SK-N-SH (cell line): Measurements from ENCODE around the gene DBP. TPM values are rescaled to one million over a fixed set of nuclear protein-coding genes. Genes with fewer than 3 reads are reported as not detected.
"Not testable (repeated sequence)": the region's sequence is repeated elsewhere in the genome, so short reads cannot be mapped to it uniquely, and the experiment has no call there.

Experiments used
- CTCF ChIA-PET: fragments of 300-600, 350-600 bp; formaldehyde crosslinking; extraction: SDS; loops from one replicate; lab custom pipeline; 2021; lab: Yijun Ruan, JAX
- POLR2A ChIA-PET: fragments of 350-600 bp; sonication (Branson Sonifier 250); formaldehyde crosslinking; extraction: SDS; loops from one replicate; lab custom pipeline; 2020; ENCODE audit warnings: antibody characterized with exemption, inconsistent platforms; lab: Yijun Ruan, JAX
- DNase-seq: peaks from one replicate; pipeline ENCODE4 v3.0.0; 2012
- H2AFZ ChIP-seq: fragments of 200-600 bp; sonication (generic); 2 replicates; pipeline ENCODE4 v1.8.1; 2016; ENCODE audit warnings: antibody characterized with exemption, mild to moderate bottlenecking, low read depth
- H3F3A ChIP-seq: fragments of 200-600 bp; sonication (generic); replicated peaks from 2 replicates; pipeline ENCODE3; 2016; ENCODE audit warnings: antibody characterized with exemption, mild to moderate bottlenecking; ENCODE audit not compliant: insufficient read depth
- H3K27ac ChIP-seq, 2 experiments: fragments of 200-500 bp in 1 of 2; fragments of 200-600 bp in 1 of 2; sonication (Bioruptor generic) in 1 of 2; sonication (generic), shearing (Covaris generic) in 1 of 2; 2 replicates each; pipeline versions ENCODE4 v1.5.1 to v1.6.1; 2014 to 2016; ENCODE audit warnings: low read depth in 2 of 2, inconsistent platforms in 1 of 2, low read length in 1 of 2, mild to moderate bottlenecking in 1 of 2, mixed read lengths in 1 of 2
- H3K27me3 ChIP-seq: fragments of 200-600 bp; sonication (generic), shearing (Covaris generic); 2 replicates; pipeline ENCODE4 v1.6.1; 2016; ENCODE audit warnings: mixed run types; ENCODE audit not compliant: insufficient read depth
- H3K36me3 ChIP-seq, 2 experiments: fragments of 200-500 bp in 1 of 2; fragments of 200-600 bp in 1 of 2; sonication (Bioruptor generic) in 1 of 2; sonication (generic) in 1 of 2; replicated peaks in 1 of 2; 2 replicates each; pipeline versions ENCODE3 to v1.5.1; 2014 to 2016; ENCODE audit warnings: low read length in 1 of 2, mild to moderate bottlenecking in 1 of 2; ENCODE audit not compliant: insufficient read depth in 2 of 2, control insufficient read depth in 1 of 2
- H3K4me1 ChIP-seq, 2 experiments: fragments of 200-500 bp in 1 of 2; fragments of 200-600 bp in 1 of 2; sonication (Bioruptor generic) in 1 of 2; sonication (generic), shearing (Covaris generic) in 1 of 2; 2 replicates each; pipeline versions ENCODE4 v1.5.1 to v1.6.1; 2014 to 2016; ENCODE audit warnings: low read depth in 1 of 2, low read length in 1 of 2, mixed run types in 1 of 2; ENCODE audit not compliant: insufficient read depth in 2 of 2, control insufficient read depth in 1 of 2
- H3K4me2 ChIP-seq: fragments of 200-600 bp; sonication (generic), shearing (Covaris generic); 2 replicates; pipeline ENCODE4 v1.6.1; 2017; ENCODE audit warnings: mixed run types
- H3K4me3 ChIP-seq, 2 experiments: fragments of 200-500 bp in 1 of 2; fragments of 200-600 bp in 1 of 2; sonication (Bioruptor generic) in 1 of 2; sonication (generic), shearing (Covaris generic) in 1 of 2; 2 replicates each; pipeline versions ENCODE4 v1.5.1 to v1.8.1; 2014 to 2016; ENCODE audit warnings: low read depth in 2 of 2, inconsistent platforms in 1 of 2, low read length in 1 of 2, mild to moderate bottlenecking in 1 of 2, mixed read lengths in 1 of 2, moderate library complexity in 1 of 2
- H3K79me2 ChIP-seq: fragments of 200-600 bp; sonication (generic); 2 replicates; pipeline ENCODE4 v1.8.1; 2017; ENCODE audit warnings: mild to moderate bottlenecking; ENCODE audit not compliant: insufficient read depth
- H3K9ac ChIP-seq: fragments of 200-600 bp; sonication (generic); 2 replicates; pipeline ENCODE4 v1.6.1; 2017; ENCODE audit warnings: mixed run types
- H3K9me2 ChIP-seq: fragments of 200-600 bp; sonication (generic); 2 replicates; pipeline ENCODE4 v1.6.1; 2017; ENCODE audit warnings: mixed run types
- H3K9me3 ChIP-seq: fragments of 200-600 bp; sonication (generic); 2 replicates; pipeline ENCODE4 v1.6.1; 2017; ENCODE audit warnings: mixed run types, mild to moderate bottlenecking, moderate library complexity
- H4K20me1 ChIP-seq: fragments of 200-600 bp; sonication (generic); 2 replicates; pipeline ENCODE4 v1.6.1; 2017; ENCODE audit warnings: mild to moderate bottlenecking, mixed run types; ENCODE audit not compliant: insufficient read depth
- EP300 ChIP-seq, 2 experiments: IDR thresholded peaks; 2 replicates each; pipeline versions ENCODE4 v1.4.0 to v1.6.1; 2012; ENCODE audit warnings: borderline replicate concordance in 1 of 2, low read depth in 1 of 2, low read length in 1 of 2
- FOXM1 ChIP-seq: IDR thresholded peaks from 2 replicates; pipeline ENCODE4 v1.4.0; 2012; ENCODE audit warnings: low read depth, mild to moderate bottlenecking
- GATA2 ChIP-seq: sonication (generic); formaldehyde crosslinking; IDR thresholded peaks from 2 replicates; pipeline ENCODE4 v1.5.0; 2020; ENCODE audit warnings: mild to moderate bottlenecking, missing genetic modification reagents
- IRF3 ChIP-seq: fragments of 150-350 bp; IDR thresholded peaks from 2 replicates; pipeline ENCODE4 v1.6.1; 2016; ENCODE audit warnings: mild to moderate bottlenecking, low read depth, low read length
- JUND ChIP-seq: IDR thresholded peaks from 2 replicates; pipeline ENCODE4 v1.4.0; 2012
- MXI1 ChIP-seq: IDR thresholded peaks from 2 replicates; pipeline ENCODE4 v1.6.1; 2012; ENCODE audit warnings: mild to moderate bottlenecking, low read depth, low read length, improper control_type of control experiment
- NRF1 ChIP-seq: IDR thresholded peaks from 2 replicates; pipeline ENCODE4 v1.6.1; 2012; ENCODE audit warnings: low read depth, mild to moderate bottlenecking, low read length
- POLR2AphosphoS5 ChIP-seq: IDR thresholded peaks from 2 replicates; pipeline ENCODE4 v1.6.1; 2012; ENCODE audit warnings: low read depth, low read length
- RAD21 ChIP-seq: IDR thresholded peaks from 2 replicates; pipeline ENCODE4 v1.6.1; 2012; ENCODE audit warnings: mild to moderate bottlenecking, low read length
- RXRA ChIP-seq: IDR thresholded peaks from 2 replicates; pipeline ENCODE4 v1.4.0; 2012; ENCODE audit warnings: low read depth, mild to moderate bottlenecking, borderline replicate concordance
- SIN3A ChIP-seq: IDR thresholded peaks from 2 replicates; pipeline ENCODE4 v1.6.1; 2012; ENCODE audit warnings: low read depth, mild to moderate bottlenecking, low read length, moderate library complexity, borderline replicate concordance
- SMC3 ChIP-seq: IDR thresholded peaks from 2 replicates; pipeline ENCODE4 v1.6.1; 2012; ENCODE audit warnings: low read depth, low read length, improper control_type of control experiment
- TEAD4 ChIP-seq: IDR thresholded peaks from 2 replicates; pipeline ENCODE4 v1.4.0; 2012; ENCODE audit warnings: mild to moderate bottlenecking, borderline replicate concordance; ENCODE audit not compliant: insufficient read depth
- USF2 ChIP-seq: fragments of 150-350 bp; IDR thresholded peaks from 2 replicates; pipeline ENCODE4 v1.6.1; 2017; ENCODE audit warnings: antibody characterized with exemption, low read length, low read depth, borderline replicate concordance
- WGBS: methylation state at CpG from one replicate; pipeline ENCODE4 v1.1.6; 2017; ENCODE audit warnings: low lambda C conversion rate; 5-methylcytosine and 5-hydroxymethylcytosine counted together
- polyA plus RNA-seq, 3 experiments: library from polyadenylated mRNA; depleted of rRNA; stranded (reverse); fragments of >200 nt; gene quantifications; 2 replicates each; pipeline ENCODE4 v1.2.3, GENCODE V29; 2012
- TF ChIP-seq, protein P1 (sequence below): IDR thresholded peaks from 2 replicates; pipeline ENCODE4 v1.6.1; 2012; ENCODE audit warnings: mild to moderate bottlenecking, low read depth, low read length, moderate library complexity
- TF ChIP-seq, protein P2 (sequence below): fragments of 200-600 bp; sonication (generic); IDR thresholded peaks from 2 replicates; pipeline ENCODE4 v1.6.1; 2017; ENCODE audit warnings: antibody characterized with exemption, mild to moderate bottlenecking, moderate library complexity
- TF ChIP-seq, protein P3 (sequence below): IDR thresholded peaks from 2 replicates; pipeline ENCODE4 v1.4.0; 2012; ENCODE audit warnings: low read depth
- TF ChIP-seq, protein P4 (sequence below): IDR thresholded peaks from 2 replicates; pipeline ENCODE4 v1.4.0; 2012; ENCODE audit warnings: low read depth, borderline replicate concordance

DBP gene
- polyA plus RNA-seq, 1 of the 3 experiments (the other 2 are of a cell fraction): 12.6 TPM

- POLR2A ChIA-PET: no interaction called here
These were observed 43.4 kb upstream of the DBP start for GRCh38 chr19:48680436-48681126.

DNA sequence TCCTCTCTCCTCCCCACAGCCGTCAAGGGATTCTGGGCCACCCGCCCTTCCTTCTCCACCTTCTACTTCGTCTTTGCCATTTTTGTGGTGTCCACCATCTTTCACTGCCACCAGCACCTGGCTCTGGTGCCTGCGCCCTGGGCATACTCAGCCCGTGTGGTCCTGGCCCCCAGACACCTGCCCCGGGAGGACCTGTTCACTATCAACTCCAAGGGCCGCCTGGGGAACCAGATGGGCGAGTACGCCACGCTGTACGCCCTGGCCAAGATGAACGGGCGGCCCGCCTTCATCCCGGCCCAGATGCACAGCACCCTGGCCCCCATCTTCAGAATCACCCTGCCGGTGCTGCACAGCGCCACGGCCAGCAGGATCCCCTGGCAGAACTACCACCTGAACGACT, 42.8 kb upstream of the DBP start:
- DNase-seq, H3F3A ChIP-seq, H4K20me1 ChIP-seq, H3K4me3 ChIP-seq, H3K4me2 ChIP-seq, CTCF ChIA-PET, H3K27ac ChIP-seq, H3K79me2 ChIP-seq, H3K9me3 ChIP-seq, H3K9me2 ChIP-seq, H3K9ac ChIP-seq, H3K36me3 ChIP-seq, H2AFZ ChIP-seq, H3K4me1 ChIP-seq, H3K27me3 ChIP-seq, POLR2A ChIA-PET: not testable (repeated sequence)
- 77% methylated on average over 7 of the region's 19 CpGs for WGBS

More at GRCh38 chr19:48680436-48681126, 43.4 kb upstream of the DBP start:
- Histone ChIP-seq H3K9me3 (no peaks in the 10 kb centered on the region), H3F3A (no peaks in the 10 kb centered on the region), H3K79me2 (no peaks in the 10 kb centered on the region), H3K9me2 (no peaks in the 10 kb centered on the region), H3K36me3 (no peaks in the 10 kb centered on the region), H3K4me1 (peaks cover 0 to 2% of the 10 kb centered on the region in 2 experiments; a peak in 1 of 4 replicates), H3K27me3 (no peaks in the 10 kb centered on the region), H3K9ac (no peak overlapping the region), H3K4me3 (no peak overlapping the region), H2AFZ (no peak overlapping the region), H3K27ac (no peak overlapping the region), H4K20me1 (no peaks in the 10 kb centered on the region), H3K4me2 (no peak overlapping the region)
- CTCF ChIA-PET: no interaction called here
- no peak for DNase-seq
- 91% methylated on average over 31 of the region's 45 CpGs for WGBS
- TF ChIP-seq FOXM1: no peak
- TF ChIP-seq GATA2 (CRISPR knock-in tag): no peak
- no peak for TF ChIP-seq MXI1
- TF ChIP-seq NRF1: no peak
- TF ChIP-seq POLR2AphosphoS5: no peak
- TF ChIP-seq SIN3A: no peak
- TF ChIP-seq SMC3: no peak
- TF ChIP-seq, protein P1, sequence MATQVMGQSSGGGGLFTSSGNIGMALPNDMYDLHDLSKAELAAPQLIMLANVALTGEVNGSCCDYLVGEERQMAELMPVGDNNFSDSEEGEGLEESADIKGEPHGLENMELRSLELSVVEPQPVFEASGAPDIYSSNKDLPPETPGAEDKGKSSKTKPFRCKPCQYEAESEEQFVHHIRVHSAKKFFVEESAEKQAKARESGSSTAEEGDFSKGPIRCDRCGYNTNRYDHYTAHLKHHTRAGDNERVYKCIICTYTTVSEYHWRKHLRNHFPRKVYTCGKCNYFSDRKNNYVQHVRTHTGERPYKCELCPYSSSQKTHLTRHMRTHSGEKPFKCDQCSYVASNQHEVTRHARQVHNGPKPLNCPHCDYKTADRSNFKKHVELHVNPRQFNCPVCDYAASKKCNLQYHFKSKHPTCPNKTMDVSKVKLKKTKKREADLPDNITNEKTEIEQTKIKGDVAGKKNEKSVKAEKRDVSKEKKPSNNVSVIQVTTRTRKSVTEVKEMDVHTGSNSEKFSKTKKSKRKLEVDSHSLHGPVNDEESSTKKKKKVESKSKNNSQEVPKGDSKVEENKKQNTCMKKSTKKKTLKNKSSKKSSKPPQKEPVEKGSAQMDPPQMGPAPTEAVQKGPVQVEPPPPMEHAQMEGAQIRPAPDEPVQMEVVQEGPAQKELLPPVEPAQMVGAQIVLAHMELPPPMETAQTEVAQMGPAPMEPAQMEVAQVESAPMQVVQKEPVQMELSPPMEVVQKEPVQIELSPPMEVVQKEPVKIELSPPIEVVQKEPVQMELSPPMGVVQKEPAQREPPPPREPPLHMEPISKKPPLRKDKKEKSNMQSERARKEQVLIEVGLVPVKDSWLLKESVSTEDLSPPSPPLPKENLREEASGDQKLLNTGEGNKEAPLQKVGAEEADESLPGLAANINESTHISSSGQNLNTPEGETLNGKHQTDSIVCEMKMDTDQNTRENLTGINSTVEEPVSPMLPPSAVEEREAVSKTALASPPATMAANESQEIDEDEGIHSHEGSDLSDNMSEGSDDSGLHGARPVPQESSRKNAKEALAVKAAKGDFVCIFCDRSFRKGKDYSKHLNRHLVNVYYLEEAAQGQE: no peak
- TF ChIP-seq TEAD4: no peak
- TF ChIP-seq JUND: no peak
- TF ChIP-seq RXRA: no peak
- TF ChIP-seq EP300 (IDR thresholded peaks at IDR 0.05; ENCODE audit: borderline replicate concordance in 1 of 2, low read depth in 1 of 2, low read length in 1 of 2): no peak
- TF ChIP-seq, protein P2, sequence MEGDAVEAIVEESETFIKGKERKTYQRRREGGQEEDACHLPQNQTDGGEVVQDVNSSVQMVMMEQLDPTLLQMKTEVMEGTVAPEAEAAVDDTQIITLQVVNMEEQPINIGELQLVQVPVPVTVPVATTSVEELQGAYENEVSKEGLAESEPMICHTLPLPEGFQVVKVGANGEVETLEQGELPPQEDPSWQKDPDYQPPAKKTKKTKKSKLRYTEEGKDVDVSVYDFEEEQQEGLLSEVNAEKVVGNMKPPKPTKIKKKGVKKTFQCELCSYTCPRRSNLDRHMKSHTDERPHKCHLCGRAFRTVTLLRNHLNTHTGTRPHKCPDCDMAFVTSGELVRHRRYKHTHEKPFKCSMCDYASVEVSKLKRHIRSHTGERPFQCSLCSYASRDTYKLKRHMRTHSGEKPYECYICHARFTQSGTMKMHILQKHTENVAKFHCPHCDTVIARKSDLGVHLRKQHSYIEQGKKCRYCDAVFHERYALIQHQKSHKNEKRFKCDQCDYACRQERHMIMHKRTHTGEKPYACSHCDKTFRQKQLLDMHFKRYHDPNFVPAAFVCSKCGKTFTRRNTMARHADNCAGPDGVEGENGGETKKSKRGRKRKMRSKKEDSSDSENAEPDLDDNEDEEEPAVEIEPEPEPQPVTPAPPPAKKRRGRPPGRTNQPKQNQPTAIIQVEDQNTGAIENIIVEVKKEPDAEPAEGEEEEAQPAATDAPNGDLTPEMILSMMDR: no peak
- TF ChIP-seq, protein P3, sequence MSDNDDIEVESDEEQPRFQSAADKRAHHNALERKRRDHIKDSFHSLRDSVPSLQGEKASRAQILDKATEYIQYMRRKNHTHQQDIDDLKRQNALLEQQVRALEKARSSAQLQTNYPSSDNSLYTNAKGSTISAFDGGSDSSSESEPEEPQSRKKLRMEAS: no peak
- TF ChIP-seq, protein P4, sequence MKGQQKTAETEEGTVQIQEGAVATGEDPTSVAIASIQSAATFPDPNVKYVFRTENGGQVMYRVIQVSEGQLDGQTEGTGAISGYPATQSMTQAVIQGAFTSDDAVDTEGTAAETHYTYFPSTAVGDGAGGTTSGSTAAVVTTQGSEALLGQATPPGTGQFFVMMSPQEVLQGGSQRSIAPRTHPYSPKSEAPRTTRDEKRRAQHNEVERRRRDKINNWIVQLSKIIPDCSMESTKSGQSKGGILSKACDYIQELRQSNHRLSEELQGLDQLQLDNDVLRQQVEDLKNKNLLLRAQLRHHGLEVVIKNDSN: no peak
- TF ChIP-seq IRF3: no peak
- no peak for TF ChIP-seq USF2
- TF ChIP-seq RAD21: no peak
